T-helper 17 cell (primary cell): ENCODE measurements around the gene GSG1L. TPM values are rescaled to one million over a fixed set of nuclear protein-coding genes. Genes with fewer than 3 reads are reported as not detected.

ENCODE experiments used
- total RNA-seq, 4 donors: library from RNA in 2 of 4; stranded (reverse) in 2 of 4; gene quantifications; one replicate each; pipeline ENCODE4 v1.2.3 and lab custom pipeline; 2022 to 2026

The GSG1L gene
- total RNA-seq, 2 donors from 2014 or later: not detected

Other genes with a start within 250 kb of the GSG1L start
- 100 to 1,000 TPM; 308 to 310 TPM for gene XPO6, start 148.3 kb upstream of the GSG1L start, total RNA-seq
- gene SBK1, start 228.8 kb upstream of the GSG1L start, total RNA-seq: 10 to 100 TPM; 14.7 to 17.7 TPM